H1 (cell line): ENCODE results near the gene LRRC8D. TPM values are rescaled to one million over a fixed set of nuclear protein-coding genes. Genes with fewer than 3 reads are reported as not detected.

Experiments used
- BCL11A ChIP-seq, 2 experiments: IDR thresholded peaks; one replicate each; pipeline ENCODE4 v1.6.1; 2011; ENCODE audit warnings: low read depth in 2 of 2, low read length in 2 of 2, mild to moderate bottlenecking in 2 of 2
- CEBPB ChIP-seq: IDR thresholded peaks from 2 replicates; pipeline ENCODE4 v1.6.1; 2012; ENCODE audit warnings: low read depth, low read length
- CHD7 ChIP-seq: fragments of 300-600 bp; sonication (generic); IDR thresholded peaks from 2 replicates; pipeline ENCODE4 v1.7.1; 2012; ENCODE audit warnings: low read length, moderate library complexity, mild to moderate bottlenecking, inconsistent platforms; ENCODE audit not compliant: insufficient replicate concordance
- CTCF ChIP-seq, 3 experiments: IDR thresholded peaks; 1 replicate in 2 of 3; 2 replicates in 1 of 3; pipeline versions ENCODE4 v1.5.1 to v1.6.1; 2011; ENCODE audit warnings: low read length in 3 of 3, mild to moderate bottlenecking in 3 of 3, inconsistent platforms in 2 of 3, low read depth in 1 of 3, moderate library complexity in 1 of 3; ENCODE audit not compliant: insufficient read depth in 1 of 3; ENCODE audit errors: control extremely low read depth in 1 of 3
- EGR1 ChIP-seq: IDR thresholded peaks from 2 replicates; pipeline ENCODE4 v1.6.1; 2011; ENCODE audit warnings: low read depth, low read length, borderline replicate concordance
- FOSL1 ChIP-seq: IDR thresholded peaks from 2 replicates; pipeline ENCODE4 v1.6.1; 2011; ENCODE audit warnings: mild to moderate bottlenecking, low read depth, low read length, moderate library complexity; ENCODE audit not compliant: insufficient read depth
- GABPA ChIP-seq: IDR thresholded peaks from 2 replicates; pipeline ENCODE4 v1.6.1; 2011; ENCODE audit warnings: mild to moderate bottlenecking, low read length, moderate library complexity, borderline replicate concordance; ENCODE audit not compliant: insufficient read depth
- TCF12 ChIP-seq: IDR thresholded peaks from 2 replicates; pipeline ENCODE4 v1.6.1; 2011; ENCODE audit warnings: low read depth, mild to moderate bottlenecking, low read length
- polyA plus RNA-seq, 7 experiments: library from polyadenylated mRNA; depleted of rRNA in 3 of 7; stranded (reverse) in 5 of 7; unstranded in 2 of 7; fragments of >200 nt in 5 of 7; fragments of 200-250 nt in 2 of 7; gene quantifications; 1 replicate in 5 of 7; 2 replicates in 1 of 7; 4 replicates in 1 of 7; pipeline versions ENCODE4 v1.2.1 to v1.2.3, GENCODE V29; 2011 to 2013; ENCODE audit warnings: missing spikeins in 2 of 7, mixed read lengths in 2 of 7
- total RNA-seq: library from RNA; stranded (reverse); fragmentation: NEBNext Ultra II Directional; extraction: Animal tissue kit (Norgen Biotek cat#: 25700); gene quantifications from 2 replicates; pipeline ENCODE4 v1.2.1, GENCODE V29; 2021
- TF ChIP-seq, protein P1 (sequence below): IDR thresholded peaks from 2 replicates; pipeline ENCODE4 v1.6.1; 2012; ENCODE audit warnings: inconsistent platforms

Gene LRRC8D
- total and polyA plus RNA-seq, 2 of the 8 experiments (the other 6 are each of a cell fraction or from before 2014, with no cell fraction given) = 42.0 to 58.5 TPM

GRCh38 chr1:89802051-89802450 is 18.8 kb upstream of the LRRC8D start (continued):
- TF ChIP-seq CHD7 = no peak
- no peak for TF ChIP-seq CEBPB
- TF ChIP-seq, protein P1, sequence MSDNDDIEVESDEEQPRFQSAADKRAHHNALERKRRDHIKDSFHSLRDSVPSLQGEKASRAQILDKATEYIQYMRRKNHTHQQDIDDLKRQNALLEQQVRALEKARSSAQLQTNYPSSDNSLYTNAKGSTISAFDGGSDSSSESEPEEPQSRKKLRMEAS = 0 out of 2 replicates have a peak, but pooled peaks have one; percentile 37
- TF ChIP-seq EGR1 = no peak
- TF ChIP-seq CTCF (IDR thresholded peaks at IDR 0.05; ENCODE audit: control extremely low read depth in 1 of 3, insufficient read depth in 1 of 3, low read depth in 1 of 3, low read length in 3 of 3) = no peak
- 0 out of 2 replicates have a peak, but pooled peaks have one; percentile 31 for TF ChIP-seq TCF12
- TF ChIP-seq BCL11A (IDR thresholded peaks at IDR 0.05; ENCODE audit: low read depth in 2 of 2, low read length in 2 of 2) = no peak
- no peak for TF ChIP-seq FOSL1
- no peak for TF ChIP-seq GABPA
